Ovary (tissue), 9 donors: ENCODE data around the gene HIF3A. TPM values are rescaled to one million over a fixed set of nuclear protein-coding genes. Genes with fewer than 3 reads are reported as not detected.

Experiments
- DNase-seq, 5 donors: peaks; one replicate each; pipeline ENCODE4 v3.0.0-alpha.2; 2019 to 2020
- H3K27ac ChIP-seq, 2 donors: fragments of 200-600 bp; one replicate each; pipeline versions ENCODE4 v1.5.1 to v1.8.0; 2019 to 2022
- H3K27me3 ChIP-seq: fragments of 200-600 bp; one replicate; pipeline ENCODE4 v1.8.0; 2022
- H3K36me3 ChIP-seq: fragments of 200-600 bp; sonication (generic); one replicate; pipeline ENCODE4 v1.5.1; 2019
- H3K4me1 ChIP-seq: one replicate; pipeline ENCODE4 v1.8.1; 2013; ENCODE audit warnings: mild to moderate bottlenecking, moderate library complexity; ENCODE audit not compliant: insufficient read depth
- H3K4me3 ChIP-seq: fragments of 200-600 bp; sonication (generic); one replicate; pipeline ENCODE4 v1.5.1; 2017
- H3K9me3 ChIP-seq, 2 donors: fragments of 200-600 bp in 1 of 2; sonication (generic) in 1 of 2; one replicate each; pipeline versions ENCODE4 v1.5.1 to v1.8.1; 2013 to 2019; ENCODE audit warnings: mild to moderate bottlenecking in 1 of 2, moderate library complexity in 1 of 2
- EP300 ChIP-seq: sonication (generic); formaldehyde crosslinking; IDR thresholded peaks from one replicate; pipeline ENCODE4 v1.6.1; 2017; ENCODE audit warnings: antibody characterized with exemption
- POLR2A ChIP-seq: fragments of 450-650 bp; IDR thresholded peaks from one replicate; pipeline ENCODE4 v1.6.1; 2017; ENCODE audit warnings: antibody characterized with exemption, mild to moderate bottlenecking, moderate library complexity
- WGBS, 3 donors: extraction: QIAGEN DNeasy Blood & Tissue Kit in 1 of 3; methylation state at CpG; one replicate each; pipeline versions ENCODE4 v1.1.5 to v1.1.7; 2013 to 2017; 5-methylcytosine and 5-hydroxymethylcytosine counted together
- intact Hi-C, 4 donors: fragments of 100-400 bp; cut with DNase I; formaldehyde crosslinking; loops; one replicate each; pipeline versions ENCODE4 v1.11.0 to v1.15.1; 2022 to 2023
- polyA plus RNA-seq, 2 donors: library from polyadenylated mRNA; stranded (reverse); fragments of 200-250 nt in 1 of 2; fragments of 350-450 nt in 1 of 2; fragmentation: Illumina TruSeq in 1 of 2; extraction: RNeasy Lipid Tissue Mini Kit (QIAGEN cat#74804) in 1 of 2; gene quantifications; one replicate each; pipeline ENCODE4 v1.2.3, GENCODE V29; 2013 to 2014
- total RNA-seq, 7 donors: library from RNA; depleted of rRNA in 2 of 7; stranded (reverse); fragments of >200 nt in 2 of 7; fragmentation: NEBNext Ultra II Directional in 3 of 7; extraction: Animal tissue kit (Norgen Biotek cat#: 25700) in 3 of 7; gene quantifications; one replicate each; pipeline versions ENCODE4 v1.1.0 to v1.2.4, GENCODE V29; 2016 to 2023
- TF ChIP-seq, protein P1 (sequence below), 3 donors: fragments of 450-650 bp in 2 of 3; fragments of 200-600 bp in 1 of 3; IDR thresholded peaks; one replicate each; pipeline versions ENCODE4 v1.5.1 to v1.8.0; 2016 to 2022; ENCODE audit warnings: antibody characterized with exemption in 3 of 3, mild to moderate bottlenecking in 1 of 3
- donor health status: DM: no; HTN: no; CAD: no; lungs with moderate emphysema.
- donor health status: DM: no; HTN: no; CAD: no.
- donor health status: Bipolar disorder and iron deficiency.
- donor health status: DM: yes; HTN: yes; CAD: no.
- donor health status: DM: no; HTN: no; CAD: no.
- donor health status: DM: yes; HTN: yes; CAD: no.

HIF3A gene
- total and polyA plus RNA-seq, 9 donors, result 10.8 to 82.2 (median 40.9) TPM

DNA sequence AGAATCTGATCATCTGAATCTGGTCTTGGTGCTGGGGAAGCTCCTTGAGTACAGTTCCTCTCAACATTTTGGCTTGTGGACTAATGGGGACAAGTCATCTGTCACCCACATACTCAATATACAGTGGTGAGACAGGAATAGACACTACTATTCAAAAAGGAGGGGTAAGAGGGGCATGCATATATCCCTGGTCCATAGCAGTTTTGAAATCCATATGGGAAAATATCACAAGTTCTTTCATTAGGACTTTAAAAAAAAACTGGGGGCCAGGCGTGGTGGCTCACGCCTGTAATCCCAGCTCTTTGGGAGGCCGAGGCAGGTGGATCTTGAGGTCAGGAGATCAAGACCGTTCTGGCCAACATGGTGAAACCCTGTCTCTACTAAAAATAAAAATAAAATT, 29.8 kb downstream of the HIF3A start:
- Histone ChIP-seq H3K4me3 (no peak overlapping the region), H3K4me1 (no peaks in the 10 kb centered on the region), H3K27ac (no peak overlapping the region), H3K27me3 (no peaks in the 10 kb centered on the region), H3K9me3 (no peaks in the 10 kb centered on the region), H3K36me3 (no peaks in the 10 kb centered on the region)
- DNase-seq, result no peak
- intact Hi-C loops, result no loop called here
- WGBS, 3 donors, result 96 to 98% (median 97%) methylated on average over 4 of the region's 4 CpGs
- TF ChIP-seq POLR2A (no peak), EP300 (no peak)
- TF ChIP-seq, protein P1, sequence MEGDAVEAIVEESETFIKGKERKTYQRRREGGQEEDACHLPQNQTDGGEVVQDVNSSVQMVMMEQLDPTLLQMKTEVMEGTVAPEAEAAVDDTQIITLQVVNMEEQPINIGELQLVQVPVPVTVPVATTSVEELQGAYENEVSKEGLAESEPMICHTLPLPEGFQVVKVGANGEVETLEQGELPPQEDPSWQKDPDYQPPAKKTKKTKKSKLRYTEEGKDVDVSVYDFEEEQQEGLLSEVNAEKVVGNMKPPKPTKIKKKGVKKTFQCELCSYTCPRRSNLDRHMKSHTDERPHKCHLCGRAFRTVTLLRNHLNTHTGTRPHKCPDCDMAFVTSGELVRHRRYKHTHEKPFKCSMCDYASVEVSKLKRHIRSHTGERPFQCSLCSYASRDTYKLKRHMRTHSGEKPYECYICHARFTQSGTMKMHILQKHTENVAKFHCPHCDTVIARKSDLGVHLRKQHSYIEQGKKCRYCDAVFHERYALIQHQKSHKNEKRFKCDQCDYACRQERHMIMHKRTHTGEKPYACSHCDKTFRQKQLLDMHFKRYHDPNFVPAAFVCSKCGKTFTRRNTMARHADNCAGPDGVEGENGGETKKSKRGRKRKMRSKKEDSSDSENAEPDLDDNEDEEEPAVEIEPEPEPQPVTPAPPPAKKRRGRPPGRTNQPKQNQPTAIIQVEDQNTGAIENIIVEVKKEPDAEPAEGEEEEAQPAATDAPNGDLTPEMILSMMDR (IDR thresholded peaks at IDR 0.05), result no peak

DNA sequence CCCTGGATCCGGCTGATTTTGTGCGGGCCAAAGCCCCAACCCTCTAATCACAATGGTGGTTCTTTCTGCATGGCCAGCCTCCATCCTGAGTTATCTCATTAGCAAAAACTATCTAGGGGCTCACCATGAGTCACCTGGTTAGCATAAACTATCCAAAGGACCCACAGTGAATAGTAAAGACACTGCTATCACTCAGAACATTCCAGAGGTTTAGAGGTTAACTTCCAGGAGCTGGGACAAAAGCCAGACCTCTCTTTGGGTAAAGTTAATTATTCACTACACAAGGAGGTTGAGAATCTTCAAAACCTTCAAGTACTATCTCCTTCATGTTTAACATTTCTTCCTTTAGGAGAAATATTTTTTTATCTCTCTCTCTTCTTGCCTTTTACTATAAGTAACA, 31.2 kb downstream of the HIF3A start:
- no peak for DNase-seq
- no peaks in the 10 kb centered on the region for H3K4me1 ChIP-seq
- TF ChIP-seq EP300 (no peak), POLR2A (no peak)
- TF ChIP-seq, protein P1 (IDR thresholded peaks at IDR 0.05), result no peak
- H3K4me3 ChIP-seq, result no peak overlapping the region
- WGBS, 3 donors, result 93 to 98% (median 95%) methylated on average over 2 of the region's 2 CpGs
- H3K27me3 ChIP-seq, result no peaks in the 10 kb centered on the region
- no peaks in the 10 kb centered on the region for H3K36me3 ChIP-seq
- H3K27ac ChIP-seq, result no peak overlapping the region
- no peaks in the 10 kb centered on the region for H3K9me3 ChIP-seq
- intact Hi-C loops, result no loop called here

DNA sequence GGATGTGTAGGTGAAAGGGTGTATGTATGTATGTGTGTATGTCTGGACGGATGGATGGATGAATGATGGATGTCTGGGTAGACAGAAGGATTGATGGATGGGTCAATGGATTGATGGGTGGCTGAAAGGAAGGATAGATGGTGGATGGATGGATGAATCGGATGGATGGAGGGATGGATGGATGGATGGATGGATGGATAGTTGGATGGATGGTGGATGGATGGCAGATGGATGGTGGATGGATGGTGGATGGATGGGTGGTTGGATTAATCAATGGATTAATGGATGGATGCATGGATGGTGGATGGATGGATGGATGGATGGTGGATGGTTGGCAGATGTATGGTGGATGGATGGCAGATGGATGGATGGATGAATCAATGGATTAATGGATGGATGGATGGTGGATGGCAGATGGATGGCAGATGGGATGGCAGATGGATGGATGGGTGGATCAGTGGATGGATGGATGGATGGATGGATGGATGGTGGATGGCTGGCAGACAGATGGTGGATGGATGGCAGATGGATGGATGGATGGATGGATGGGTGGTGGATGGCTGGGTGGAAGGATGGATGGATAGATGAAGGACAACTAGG, 33.6 kb downstream of the HIF3A start:
- H3K4me1 ChIP-seq, result no peaks in the 10 kb centered on the region
- H3K27ac ChIP-seq, result no peak overlapping the region
- TF ChIP-seq POLR2A, result no peak
- TF ChIP-seq EP300, result no peak
- TF ChIP-seq, protein P1 (IDR thresholded peaks at IDR 0.05), result no peak
- intact Hi-C loops, result no loop called here
- DNase-seq, result no peak
- H3K36me3 ChIP-seq, result no peaks in the 10 kb centered on the region
- H3K9me3 ChIP-seq, result no peaks in the 10 kb centered on the region
- 92 to 98% (median 94%) methylated on average over 2 of the region's 2 CpGs for WGBS, 3 donors
- H3K4me3 ChIP-seq, result no peak overlapping the region
- H3K27me3 ChIP-seq, result no peaks in the 10 kb centered on the region

DNA sequence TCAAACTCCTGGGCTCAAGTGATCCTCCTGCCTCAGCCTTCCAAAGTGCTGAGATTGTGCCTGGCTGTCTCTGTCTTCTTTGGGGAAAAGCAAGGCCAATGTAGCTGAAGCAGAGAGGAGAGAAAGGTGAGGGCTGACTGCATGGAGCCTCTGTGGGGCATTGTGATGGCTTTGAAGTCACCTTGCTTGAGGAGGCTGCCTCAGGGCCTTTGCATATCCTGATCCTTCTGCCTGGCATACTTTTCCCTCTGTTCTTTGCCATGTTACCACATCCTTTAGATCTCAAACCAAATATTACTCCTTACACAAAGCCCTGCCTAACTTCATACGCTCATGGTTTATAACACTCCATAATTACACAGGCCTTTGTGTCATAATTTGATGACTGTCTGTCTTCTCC, 40.6 kb downstream of the HIF3A start:
- Histone ChIP-seq H3K4me1 (no peaks in the 10 kb centered on the region), H3K27ac (no peak overlapping the region), H3K27me3 (no peaks in the 10 kb centered on the region), H3K4me3 (no peak overlapping the region), H3K36me3 (no peaks in the 10 kb centered on the region), H3K9me3 (no peaks in the 10 kb centered on the region)
- TF ChIP-seq, protein P1 (IDR thresholded peaks at IDR 0.05), result no peak
- TF ChIP-seq POLR2A (no peak), EP300 (no peak)
- intact Hi-C loops, result no loop called here
- DNase-seq, result no peak
- 95 to 97% (median 96%) methylated on average over 1 of the region's 1 CpG for WGBS, 3 donors
